Neural cell (in vitro differentiated cells): ENCODE results near the gene ENOX1. TPM values are rescaled to one million over a fixed set of nuclear protein-coding genes. Genes with fewer than 3 reads are reported as not detected.

ENCODE experiments used
- H2AFZ ChIP-seq: fragments of 200-600, 300-800 bp; sonication (generic), shearing (Covaris generic); 2 replicates; pipeline ENCODE4 v1.6.0; 2014; ENCODE audit warnings: low read depth, mild to moderate bottlenecking, antibody characterized with exemption, low read length, moderate library complexity
- H3F3A ChIP-seq: fragments of 200-600 bp; shearing (Covaris generic); 2 replicates; pipeline ENCODE4 v1.6.1; 2016; ENCODE audit warnings: mild to moderate bottlenecking, moderate library complexity, mixed read lengths, antibody characterized with exemption, low read length; ENCODE audit not compliant: insufficient read depth, poor library complexity, severe bottlenecking
- H3K27ac ChIP-seq: fragments of 200-600, 300-800 bp; sonication (generic), shearing (Covaris generic); 2 replicates; pipeline ENCODE4 v1.5.1; 2014; ENCODE audit warnings: mild to moderate bottlenecking, low read length, moderate library complexity
- H3K27me3 ChIP-seq: fragments of 300-800, 200-600 bp; sonication (generic), shearing (Covaris generic); 2 replicates; pipeline ENCODE4 v1.6.0; 2014; ENCODE audit warnings: mild to moderate bottlenecking, low read depth, low read length, moderate library complexity; ENCODE audit not compliant: insufficient read depth
- H3K36me3 ChIP-seq: fragments of 300-800, 200-600 bp; sonication (generic), shearing (Covaris generic); 2 replicates; pipeline ENCODE4 v1.5.1; 2014; ENCODE audit warnings: mild to moderate bottlenecking, antibody characterized with exemption, low read length, moderate library complexity; ENCODE audit not compliant: insufficient read depth
- H3K4me2 ChIP-seq: fragments of 300-800, 200-600 bp; sonication (generic), shearing (Covaris generic); 2 replicates; pipeline ENCODE4 v1.6.0; 2014; ENCODE audit warnings: mild to moderate bottlenecking, low read length
- H3K4me3 ChIP-seq: fragments of 300-800, 200-600 bp; sonication (generic), shearing (Covaris generic); 2 replicates; pipeline ENCODE4 v1.5.1; 2014; ENCODE audit warnings: mild to moderate bottlenecking, low read length, moderate library complexity
- H3K79me2 ChIP-seq: fragments of 200-600 bp; shearing (Covaris generic); replicated peaks from 2 replicates; pipeline ENCODE4 v1.6.0; 2014; ENCODE audit warnings: mild to moderate bottlenecking, low read length, moderate library complexity; ENCODE audit not compliant: insufficient read depth
- H3K9ac ChIP-seq: fragments of 300-800, 200-600 bp; sonication (generic), shearing (Covaris generic); 2 replicates; pipeline ENCODE4 v1.6.1; 2016; ENCODE audit warnings: mild to moderate bottlenecking, low read length, mixed read lengths
- H3K9me2 ChIP-seq: fragments of 200-600 bp; shearing (Covaris generic); 2 replicates; pipeline ENCODE4 v1.6.1; 2016; ENCODE audit warnings: mild to moderate bottlenecking, low read length, mixed read lengths; ENCODE audit not compliant: insufficient read depth
- H3K9me3 ChIP-seq: fragments of 200-600, 300-800 bp; sonication (generic), shearing (Covaris generic); 2 replicates; pipeline ENCODE4 v1.6.1; 2016; ENCODE audit warnings: mild to moderate bottlenecking, mixed run types, low read length, moderate library complexity, mixed read lengths
- H4K20me1 ChIP-seq: fragments of 200-600 bp; shearing (Covaris generic); 2 replicates; pipeline ENCODE4 v1.6.1; 2016; ENCODE audit warnings: mild to moderate bottlenecking, mixed run types; ENCODE audit not compliant: insufficient read depth
- CTCF ChIP-seq: fragments of 450-650 bp; IDR thresholded peaks from 2 replicates; pipeline ENCODE4 v1.5.1; 2014; ENCODE audit warnings: antibody characterized with exemption, mild to moderate bottlenecking, moderate library complexity; ENCODE audit not compliant: poor library complexity, severe bottlenecking
- EP300 ChIP-seq: fragments of 450-650 bp; conservative IDR thresholded peaks from 2 replicates; pipeline ENCODE4 v1.6.1; 2014; ENCODE audit warnings: antibody characterized with exemption, mild to moderate bottlenecking, moderate library complexity; ENCODE audit not compliant: poor library complexity, severe bottlenecking
- EZH2 ChIP-seq: fragments of 200-600, 300-800 bp; shearing (Covaris generic), sonication (generic); IDR thresholded peaks from 2 replicates; pipeline ENCODE4 v1.6.1; 2014; ENCODE audit warnings: antibody characterized with exemption, low read length, borderline replicate concordance, mild to moderate bottlenecking; ENCODE audit not compliant: insufficient read depth, poor library complexity, severe bottlenecking
- MXI1 ChIP-seq: fragments of 450-650 bp; conservative IDR thresholded peaks from 2 replicates; pipeline ENCODE4 v1.6.1; 2014; ENCODE audit warnings: antibody characterized with exemption, mild to moderate bottlenecking; ENCODE audit not compliant: poor library complexity, severe bottlenecking
- POLR2AphosphoS5 ChIP-seq: IDR thresholded peaks from 2 replicates; pipeline ENCODE4 v1.6.1; 2012
- RAD21 ChIP-seq: fragments of 450-650 bp; conservative IDR thresholded peaks from 2 replicates; pipeline ENCODE4 v1.6.1; 2014; ENCODE audit warnings: antibody characterized with exemption, mild to moderate bottlenecking, moderate library complexity
- REST ChIP-seq: IDR thresholded peaks from 2 replicates; pipeline ENCODE4 v1.6.1; 2012; ENCODE audit warnings: borderline replicate concordance
- SMC3 ChIP-seq: fragments of 450-650 bp; conservative IDR thresholded peaks from 2 replicates; pipeline ENCODE4 v1.6.1; 2014; ENCODE audit warnings: antibody characterized with exemption, mild to moderate bottlenecking, moderate library complexity; ENCODE audit not compliant: poor library complexity
- TAF1 ChIP-seq: IDR thresholded peaks from 2 replicates; pipeline ENCODE4 v1.6.1; 2012; ENCODE audit warnings: low read depth
- polyA plus RNA-seq: library from polyadenylated mRNA; depleted of rRNA; stranded (reverse); fragments of >200 nt; gene quantifications from 2 replicates; pipeline ENCODE4 v1.2.3, GENCODE V29; 2014

The ENOX1 gene
- polyA plus RNA-seq, 1 donor from 2014 or later = 42.6 TPM

GRCh38 chr13:43167731-43168130, 619.0 kb downstream of the ENOX1 start:
- H4K20me1 ChIP-seq = no peaks in the 10 kb centered on the region
- TF ChIP-seq MXI1 (no peak), REST (no peak), EZH2 (no peak), CTCF (no peak), RAD21 (no peak), POLR2AphosphoS5 (no peak), SMC3 (no peak), TAF1 (no peak), EP300 (no peak)
- H3K27me3 ChIP-seq = no peaks in the 10 kb centered on the region
- no peak overlapping the region for H3K9ac ChIP-seq
- no peak overlapping the region for H2AFZ ChIP-seq
- H3K4me2 ChIP-seq = no peak overlapping the region
- H3K79me2 ChIP-seq = no peaks in the 10 kb centered on the region
- H3K36me3 ChIP-seq = no peaks in the 10 kb centered on the region
- no peak overlapping the region for H3K27ac ChIP-seq
- H3K4me3 ChIP-seq = no peak overlapping the region
- H3K9me2 ChIP-seq = no peaks in the 10 kb centered on the region
- no peaks in the 10 kb centered on the region for H3K9me3 ChIP-seq
- no peaks in the 10 kb centered on the region for H3F3A ChIP-seq

- no peaks in the 10 kb centered on the region for H4K20me1 ChIP-seq
- no peak overlapping the region for H3K27ac ChIP-seq
- H3K79me2 ChIP-seq = no peaks in the 10 kb centered on the region
- no peak overlapping the region for H2AFZ ChIP-seq
- H3K9ac ChIP-seq = no peak overlapping the region
- H3F3A ChIP-seq = no peaks in the 10 kb centered on the region
- no peaks in the 10 kb centered on the region for H3K9me3 ChIP-seq
- TF ChIP-seq REST (no peak), SMC3 (no peak), CTCF (no peak), POLR2AphosphoS5 (no peak), TAF1 (no peak), EZH2 (no peak), MXI1 (no peak)
- H3K4me2 ChIP-seq = no peak overlapping the region
- H3K9me2 ChIP-seq = no peaks in the 10 kb centered on the region
- no peaks in the 10 kb centered on the region for H3K36me3 ChIP-seq
- no peaks in the 10 kb centered on the region for H3K27me3 ChIP-seq
- no peak overlapping the region for H3K4me3 ChIP-seq
These were observed 619.9 kb downstream of the ENOX1 start for GRCh38 chr13:43166644-43167457.
